Neural cell (in vitro differentiated cells): Measurements from ENCODE around the gene F11R. TPM values are rescaled to one million over a fixed set of nuclear protein-coding genes. Genes with fewer than 3 reads are reported as not detected.
"Not testable (repeated sequence)": the region's sequence is repeated elsewhere in the genome, so short reads cannot be mapped to it uniquely, and the experiment has no call there.

Experiments used
- H2AFZ ChIP-seq: fragments of 200-600, 300-800 bp; sonication (generic), shearing (Covaris generic); 2 replicates; pipeline ENCODE4 v1.6.0; 2014; ENCODE audit warnings: low read depth, mild to moderate bottlenecking, antibody characterized with exemption, low read length, moderate library complexity
- H3F3A ChIP-seq: fragments of 200-600 bp; shearing (Covaris generic); 2 replicates; pipeline ENCODE4 v1.6.1; 2016; ENCODE audit warnings: mild to moderate bottlenecking, moderate library complexity, mixed read lengths, antibody characterized with exemption, low read length; ENCODE audit not compliant: insufficient read depth, poor library complexity, severe bottlenecking
- H3K27ac ChIP-seq: fragments of 200-600, 300-800 bp; sonication (generic), shearing (Covaris generic); 2 replicates; pipeline ENCODE4 v1.5.1; 2014; ENCODE audit warnings: mild to moderate bottlenecking, low read length, moderate library complexity
- H3K27me3 ChIP-seq: fragments of 300-800, 200-600 bp; sonication (generic), shearing (Covaris generic); 2 replicates; pipeline ENCODE4 v1.6.0; 2014; ENCODE audit warnings: mild to moderate bottlenecking, low read depth, low read length, moderate library complexity; ENCODE audit not compliant: insufficient read depth
- H3K36me3 ChIP-seq: fragments of 300-800, 200-600 bp; sonication (generic), shearing (Covaris generic); 2 replicates; pipeline ENCODE4 v1.5.1; 2014; ENCODE audit warnings: mild to moderate bottlenecking, antibody characterized with exemption, low read length, moderate library complexity; ENCODE audit not compliant: insufficient read depth
- H3K4me2 ChIP-seq: fragments of 300-800, 200-600 bp; sonication (generic), shearing (Covaris generic); 2 replicates; pipeline ENCODE4 v1.6.0; 2014; ENCODE audit warnings: mild to moderate bottlenecking, low read length
- H3K4me3 ChIP-seq: fragments of 300-800, 200-600 bp; sonication (generic), shearing (Covaris generic); 2 replicates; pipeline ENCODE4 v1.5.1; 2014; ENCODE audit warnings: mild to moderate bottlenecking, low read length, moderate library complexity
- H3K79me2 ChIP-seq: fragments of 200-600 bp; shearing (Covaris generic); replicated peaks from 2 replicates; pipeline ENCODE4 v1.6.0; 2014; ENCODE audit warnings: mild to moderate bottlenecking, low read length, moderate library complexity; ENCODE audit not compliant: insufficient read depth
- H3K9ac ChIP-seq: fragments of 300-800, 200-600 bp; sonication (generic), shearing (Covaris generic); 2 replicates; pipeline ENCODE4 v1.6.1; 2016; ENCODE audit warnings: mild to moderate bottlenecking, low read length, mixed read lengths
- H3K9me2 ChIP-seq: fragments of 200-600 bp; shearing (Covaris generic); 2 replicates; pipeline ENCODE4 v1.6.1; 2016; ENCODE audit warnings: mild to moderate bottlenecking, low read length, mixed read lengths; ENCODE audit not compliant: insufficient read depth
- H3K9me3 ChIP-seq: fragments of 200-600, 300-800 bp; sonication (generic), shearing (Covaris generic); 2 replicates; pipeline ENCODE4 v1.6.1; 2016; ENCODE audit warnings: mild to moderate bottlenecking, mixed run types, low read length, moderate library complexity, mixed read lengths
- H4K20me1 ChIP-seq: fragments of 200-600 bp; shearing (Covaris generic); 2 replicates; pipeline ENCODE4 v1.6.1; 2016; ENCODE audit warnings: mild to moderate bottlenecking, mixed run types; ENCODE audit not compliant: insufficient read depth
- EZH2 ChIP-seq: fragments of 200-600, 300-800 bp; shearing (Covaris generic), sonication (generic); IDR thresholded peaks from 2 replicates; pipeline ENCODE4 v1.6.1; 2014; ENCODE audit warnings: antibody characterized with exemption, low read length, borderline replicate concordance, mild to moderate bottlenecking; ENCODE audit not compliant: insufficient read depth, poor library complexity, severe bottlenecking
- POLR2AphosphoS5 ChIP-seq: IDR thresholded peaks from 2 replicates; pipeline ENCODE4 v1.6.1; 2012
- RAD21 ChIP-seq: fragments of 450-650 bp; conservative IDR thresholded peaks from 2 replicates; pipeline ENCODE4 v1.6.1; 2014; ENCODE audit warnings: antibody characterized with exemption, mild to moderate bottlenecking, moderate library complexity
- SMC3 ChIP-seq: fragments of 450-650 bp; conservative IDR thresholded peaks from 2 replicates; pipeline ENCODE4 v1.6.1; 2014; ENCODE audit warnings: antibody characterized with exemption, mild to moderate bottlenecking, moderate library complexity; ENCODE audit not compliant: poor library complexity
- polyA plus RNA-seq: library from polyadenylated mRNA; depleted of rRNA; stranded (reverse); fragments of >200 nt; gene quantifications from 2 replicates; pipeline ENCODE4 v1.2.3, GENCODE V29; 2014
- TF ChIP-seq, protein P1 (sequence below): IDR thresholded peaks from 2 replicates; pipeline ENCODE4 v1.6.1; 2012; ENCODE audit warnings: borderline replicate concordance
- TF ChIP-seq, protein P2 (sequence below): fragments of 450-650 bp; IDR thresholded peaks from 2 replicates; pipeline ENCODE4 v1.5.1; 2014; ENCODE audit warnings: antibody characterized with exemption, mild to moderate bottlenecking, moderate library complexity; ENCODE audit not compliant: poor library complexity, severe bottlenecking

F11R gene
- polyA plus RNA-seq, 1 donor from 2014 or later, result 7.3 TPM

DNA sequence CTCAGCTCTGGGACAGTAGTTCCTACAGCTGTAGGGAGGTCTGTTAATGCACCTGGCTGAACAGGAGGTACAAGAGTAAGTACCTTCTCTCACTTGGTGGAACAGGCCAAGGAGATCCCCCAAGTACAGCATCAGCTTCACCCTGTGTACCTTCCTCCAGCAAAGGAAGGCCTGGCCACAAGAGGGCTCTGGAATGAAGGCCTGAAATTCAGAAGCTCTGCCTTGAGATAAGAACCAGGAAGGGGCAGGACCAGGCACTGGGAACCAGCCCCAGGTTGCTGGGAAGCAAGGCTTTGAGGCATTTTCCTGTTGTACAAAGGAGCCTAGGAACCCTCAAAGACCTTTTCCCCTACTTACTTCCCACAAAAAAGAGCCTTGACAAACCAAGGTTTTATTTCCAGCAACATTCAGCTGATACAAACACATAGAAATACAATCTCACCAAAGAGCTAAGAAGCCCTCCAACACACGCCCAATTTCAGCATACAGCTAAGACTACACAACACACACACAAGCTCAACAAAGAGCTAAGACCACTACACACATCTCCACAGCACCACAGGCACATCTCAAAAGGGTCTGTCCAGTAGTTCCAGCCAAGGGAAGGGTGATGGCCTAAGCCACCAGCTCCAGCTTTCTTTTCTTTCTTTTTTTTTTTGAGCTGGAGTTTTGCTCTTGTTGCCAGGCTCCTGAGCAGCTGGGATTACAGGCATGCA is 23.5 kb downstream of the F11R start:
- no peaks in the 10 kb centered on the region for H3K9me2 ChIP-seq
- H3F3A ChIP-seq, result no peaks in the 10 kb centered on the region
- H3K27ac ChIP-seq, result no peak overlapping the region
- TF ChIP-seq, protein P1, sequence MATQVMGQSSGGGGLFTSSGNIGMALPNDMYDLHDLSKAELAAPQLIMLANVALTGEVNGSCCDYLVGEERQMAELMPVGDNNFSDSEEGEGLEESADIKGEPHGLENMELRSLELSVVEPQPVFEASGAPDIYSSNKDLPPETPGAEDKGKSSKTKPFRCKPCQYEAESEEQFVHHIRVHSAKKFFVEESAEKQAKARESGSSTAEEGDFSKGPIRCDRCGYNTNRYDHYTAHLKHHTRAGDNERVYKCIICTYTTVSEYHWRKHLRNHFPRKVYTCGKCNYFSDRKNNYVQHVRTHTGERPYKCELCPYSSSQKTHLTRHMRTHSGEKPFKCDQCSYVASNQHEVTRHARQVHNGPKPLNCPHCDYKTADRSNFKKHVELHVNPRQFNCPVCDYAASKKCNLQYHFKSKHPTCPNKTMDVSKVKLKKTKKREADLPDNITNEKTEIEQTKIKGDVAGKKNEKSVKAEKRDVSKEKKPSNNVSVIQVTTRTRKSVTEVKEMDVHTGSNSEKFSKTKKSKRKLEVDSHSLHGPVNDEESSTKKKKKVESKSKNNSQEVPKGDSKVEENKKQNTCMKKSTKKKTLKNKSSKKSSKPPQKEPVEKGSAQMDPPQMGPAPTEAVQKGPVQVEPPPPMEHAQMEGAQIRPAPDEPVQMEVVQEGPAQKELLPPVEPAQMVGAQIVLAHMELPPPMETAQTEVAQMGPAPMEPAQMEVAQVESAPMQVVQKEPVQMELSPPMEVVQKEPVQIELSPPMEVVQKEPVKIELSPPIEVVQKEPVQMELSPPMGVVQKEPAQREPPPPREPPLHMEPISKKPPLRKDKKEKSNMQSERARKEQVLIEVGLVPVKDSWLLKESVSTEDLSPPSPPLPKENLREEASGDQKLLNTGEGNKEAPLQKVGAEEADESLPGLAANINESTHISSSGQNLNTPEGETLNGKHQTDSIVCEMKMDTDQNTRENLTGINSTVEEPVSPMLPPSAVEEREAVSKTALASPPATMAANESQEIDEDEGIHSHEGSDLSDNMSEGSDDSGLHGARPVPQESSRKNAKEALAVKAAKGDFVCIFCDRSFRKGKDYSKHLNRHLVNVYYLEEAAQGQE, result no peak
- TF ChIP-seq, protein P2, sequence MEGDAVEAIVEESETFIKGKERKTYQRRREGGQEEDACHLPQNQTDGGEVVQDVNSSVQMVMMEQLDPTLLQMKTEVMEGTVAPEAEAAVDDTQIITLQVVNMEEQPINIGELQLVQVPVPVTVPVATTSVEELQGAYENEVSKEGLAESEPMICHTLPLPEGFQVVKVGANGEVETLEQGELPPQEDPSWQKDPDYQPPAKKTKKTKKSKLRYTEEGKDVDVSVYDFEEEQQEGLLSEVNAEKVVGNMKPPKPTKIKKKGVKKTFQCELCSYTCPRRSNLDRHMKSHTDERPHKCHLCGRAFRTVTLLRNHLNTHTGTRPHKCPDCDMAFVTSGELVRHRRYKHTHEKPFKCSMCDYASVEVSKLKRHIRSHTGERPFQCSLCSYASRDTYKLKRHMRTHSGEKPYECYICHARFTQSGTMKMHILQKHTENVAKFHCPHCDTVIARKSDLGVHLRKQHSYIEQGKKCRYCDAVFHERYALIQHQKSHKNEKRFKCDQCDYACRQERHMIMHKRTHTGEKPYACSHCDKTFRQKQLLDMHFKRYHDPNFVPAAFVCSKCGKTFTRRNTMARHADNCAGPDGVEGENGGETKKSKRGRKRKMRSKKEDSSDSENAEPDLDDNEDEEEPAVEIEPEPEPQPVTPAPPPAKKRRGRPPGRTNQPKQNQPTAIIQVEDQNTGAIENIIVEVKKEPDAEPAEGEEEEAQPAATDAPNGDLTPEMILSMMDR, result peak; percentile 8
- TF ChIP-seq SMC3 (peak; percentile 15), RAD21 (peak; percentile 12)
- H3K9me3 ChIP-seq, result no peaks in the 10 kb centered on the region
- H3K27me3 ChIP-seq, result no peaks in the 10 kb centered on the region
- no peak overlapping the region for H3K4me3 ChIP-seq
- H3K4me2 ChIP-seq, result no peak overlapping the region
- H4K20me1 ChIP-seq, result no peaks in the 10 kb centered on the region
- H3K36me3 ChIP-seq, result no peaks in the 10 kb centered on the region
- no peak overlapping the region for H2AFZ ChIP-seq
- no peak overlapping the region for H3K9ac ChIP-seq
- no peaks in the 10 kb centered on the region for H3K79me2 ChIP-seq

DNA sequence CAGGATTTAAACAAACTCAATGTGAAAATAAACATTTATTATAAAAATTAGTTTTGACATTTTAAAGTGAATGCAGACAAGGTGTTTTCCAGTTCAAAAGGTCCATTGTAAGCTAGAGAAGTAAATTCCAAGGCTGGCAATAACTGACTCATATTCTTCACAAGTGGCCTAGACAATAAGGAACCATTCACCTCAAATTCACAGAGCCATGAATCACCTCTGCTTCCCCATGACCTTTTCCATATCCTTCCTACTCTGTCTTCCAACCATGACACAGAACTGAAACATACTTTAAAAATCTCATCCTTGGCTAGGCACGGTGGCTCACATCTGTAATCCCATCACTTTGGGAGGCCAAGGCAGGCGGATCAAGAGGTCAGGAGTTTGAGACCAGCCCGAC is 24.8 kb downstream of the F11R start:
- H3K9ac ChIP-seq, result no peak overlapping the region
- H3K9me3 ChIP-seq, result no peaks in the 10 kb centered on the region
- no peak overlapping the region for H3K27ac ChIP-seq
- TF ChIP-seq POLR2AphosphoS5, result no peak
- no peak overlapping the region for H3K4me2 ChIP-seq
- no peak overlapping the region for H3K4me3 ChIP-seq
- H3K36me3 ChIP-seq, result no peaks in the 10 kb centered on the region
- H2AFZ ChIP-seq, result no peak overlapping the region
- H4K20me1 ChIP-seq, result no peaks in the 10 kb centered on the region
- H3F3A ChIP-seq, result no peaks in the 10 kb centered on the region
- H3K9me2 ChIP-seq, result no peaks in the 10 kb centered on the region
- H3K27me3 ChIP-seq, result no peaks in the 10 kb centered on the region
- no peaks in the 10 kb centered on the region for H3K79me2 ChIP-seq

DNA sequence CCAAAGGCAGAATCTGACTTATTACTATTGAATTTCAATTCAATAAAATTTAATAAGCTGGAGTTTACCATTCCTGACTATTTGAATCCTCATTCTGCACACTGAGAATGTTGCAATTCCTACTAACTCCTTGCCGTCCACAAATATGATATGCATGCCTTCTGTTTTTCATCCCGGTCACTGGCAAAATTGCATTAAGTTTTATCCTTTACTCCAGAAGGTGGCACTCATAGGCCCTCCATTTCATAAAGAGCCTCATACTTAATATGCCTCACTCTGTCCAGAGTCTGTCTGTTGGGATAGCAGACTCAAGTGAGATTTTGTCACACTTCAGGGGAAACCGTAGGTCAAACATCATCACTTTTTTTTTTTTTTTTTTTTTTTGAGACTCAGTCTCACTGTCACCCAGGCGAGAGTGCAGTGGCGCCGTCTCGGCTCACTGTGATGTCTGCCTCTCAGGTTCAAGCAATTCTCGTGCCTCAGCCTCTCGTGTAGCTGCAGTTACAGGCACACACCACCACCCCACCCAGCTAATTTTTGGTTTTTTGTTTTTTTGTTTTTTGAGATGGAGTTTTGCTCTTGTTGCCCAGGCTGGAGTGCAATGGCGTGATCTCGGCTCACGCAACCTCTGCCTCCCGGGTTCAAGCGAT is 27.3 kb downstream of the F11R start:
- Histone ChIP-seq H3K9me3 (no peaks in the 10 kb centered on the region), H4K20me1 (no peaks in the 10 kb centered on the region), H3K4me3 (no peak overlapping the region), H2AFZ (no peak overlapping the region), H3K9ac (no peak overlapping the region), H3K79me2 (no peaks in the 10 kb centered on the region), H3K9me2 (no peaks in the 10 kb centered on the region), H3K27ac (no peak overlapping the region), H3F3A (no peaks in the 10 kb centered on the region), H3K27me3 (no peaks in the 10 kb centered on the region), H3K36me3 (no peaks in the 10 kb centered on the region), H3K4me2 (no peak overlapping the region)
- TF ChIP-seq, protein P2, result peak; percentile 50
- peak; percentile 51 for TF ChIP-seq SMC3
- TF ChIP-seq RAD21, result no peak
- TF ChIP-seq EZH2, result no peak
- TF ChIP-seq POLR2AphosphoS5, result no peak

DNA sequence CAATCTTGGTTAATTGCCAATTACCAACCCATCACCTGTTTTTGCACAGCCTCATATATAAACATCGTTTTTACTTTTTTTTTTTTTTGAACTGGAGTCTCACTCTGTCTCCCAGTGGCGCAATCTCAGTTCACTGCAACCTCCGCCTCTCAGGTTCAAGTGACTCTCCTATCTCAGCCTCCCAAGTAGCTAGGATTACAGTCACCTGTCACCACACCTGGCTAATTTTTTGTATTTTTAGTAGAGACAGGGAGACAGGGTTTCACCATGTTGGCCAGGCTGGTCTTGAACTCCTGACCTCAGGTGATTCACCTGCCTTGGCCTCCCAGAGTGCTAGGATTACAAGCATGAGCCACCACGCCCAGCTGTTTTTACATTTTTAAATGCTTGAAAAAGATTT is 28.9 kb downstream of the F11R start:
- not testable (repeated sequence) for H3K79me2 ChIP-seq

More for the DNA sequence above, 28.9 kb downstream of the F11R start:
- H3K9me3 ChIP-seq, H4K20me1 ChIP-seq, H3K27ac ChIP-seq, H3K4me2 ChIP-seq, H2AFZ ChIP-seq, H3F3A ChIP-seq, H3K27me3 ChIP-seq, H3K4me3 ChIP-seq, H3K36me3 ChIP-seq, H3K9me2 ChIP-seq, H3K9ac ChIP-seq: not testable (repeated sequence)
